WERI-Rb-1 (cell line): ENCODE results near the gene IDH3G.

ENCODE experiments used
- DNase-seq: peaks from one replicate; pipeline ENCODE4 v3.0.0-alpha.2; 2020
- H3K27ac ChIP-seq: fragments of 250-450 bp; sonication (Bioruptor Pico); 2 replicates; pipeline ENCODE4 v1.5.1; 2020; ENCODE audit warnings: mild to moderate bottlenecking, moderate library complexity
- H3K27me3 ChIP-seq: fragments of 250-450 bp; sonication (Bioruptor Pico); 2 replicates; pipeline ENCODE4 v1.5.1; 2021; ENCODE audit warnings: mild to moderate bottlenecking, low read depth, moderate library complexity; ENCODE audit not compliant: insufficient read depth, severe bottlenecking
- H3K36me3 ChIP-seq: fragments of 250-450 bp; sonication (Bioruptor Pico); 2 replicates; pipeline ENCODE4 v1.5.1; 2020; ENCODE audit warnings: mild to moderate bottlenecking, moderate library complexity
- H3K4me3 ChIP-seq: 2 replicates; pipeline ENCODE4 v1.5.1; 2011; ENCODE audit warnings: low read depth, mild to moderate bottlenecking, control low read depth, low read length
- H3K9me3 ChIP-seq: fragments of 250-450 bp; sonication (Bioruptor Pico); 2 replicates; pipeline ENCODE4 v1.5.1; 2021; ENCODE audit warnings: mild to moderate bottlenecking, moderate library complexity; ENCODE audit not compliant: severe bottlenecking
- TF ChIP-seq, protein P1 (sequence below): IDR thresholded peaks from 2 replicates; pipeline ENCODE4 v1.5.1; 2011; ENCODE audit warnings: low read depth, mild to moderate bottlenecking, control low read depth, inconsistent platforms, low read length

IDH3G gene

DNA sequence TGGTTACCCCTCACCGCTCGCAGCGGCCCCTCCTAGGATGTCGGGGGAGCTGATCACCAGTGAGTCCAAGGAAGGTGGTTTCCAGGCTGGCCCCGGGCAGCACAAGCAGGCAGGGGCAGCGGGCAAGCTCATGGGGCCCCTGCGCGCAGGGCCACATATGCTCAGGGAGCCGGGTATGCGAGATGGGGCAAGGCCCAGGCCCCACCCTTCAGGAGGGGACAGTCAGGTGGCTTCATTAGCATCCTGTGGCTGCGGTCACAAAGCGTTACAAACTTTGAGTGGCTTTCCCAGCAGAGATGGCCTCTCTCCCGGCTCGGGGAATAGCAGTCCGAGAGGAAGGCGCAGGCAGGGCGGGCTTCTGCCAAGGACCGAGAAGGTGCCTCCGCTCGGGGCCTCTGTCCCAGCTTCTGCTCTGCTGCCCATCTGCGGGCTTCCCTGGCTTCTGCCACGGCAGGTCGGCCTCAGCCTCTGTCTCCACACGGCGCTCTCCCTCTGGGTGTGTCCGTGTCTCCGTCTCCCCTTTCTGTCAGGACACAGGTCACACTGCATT lies 56.0 kb downstream of the IDH3G start:
- Histone ChIP-seq H3K27me3 (peaks cover 7% of the 10 kb centered on the region), H3K9me3 (no peaks in the 10 kb centered on the region)
- TF ChIP-seq, protein P1, sequence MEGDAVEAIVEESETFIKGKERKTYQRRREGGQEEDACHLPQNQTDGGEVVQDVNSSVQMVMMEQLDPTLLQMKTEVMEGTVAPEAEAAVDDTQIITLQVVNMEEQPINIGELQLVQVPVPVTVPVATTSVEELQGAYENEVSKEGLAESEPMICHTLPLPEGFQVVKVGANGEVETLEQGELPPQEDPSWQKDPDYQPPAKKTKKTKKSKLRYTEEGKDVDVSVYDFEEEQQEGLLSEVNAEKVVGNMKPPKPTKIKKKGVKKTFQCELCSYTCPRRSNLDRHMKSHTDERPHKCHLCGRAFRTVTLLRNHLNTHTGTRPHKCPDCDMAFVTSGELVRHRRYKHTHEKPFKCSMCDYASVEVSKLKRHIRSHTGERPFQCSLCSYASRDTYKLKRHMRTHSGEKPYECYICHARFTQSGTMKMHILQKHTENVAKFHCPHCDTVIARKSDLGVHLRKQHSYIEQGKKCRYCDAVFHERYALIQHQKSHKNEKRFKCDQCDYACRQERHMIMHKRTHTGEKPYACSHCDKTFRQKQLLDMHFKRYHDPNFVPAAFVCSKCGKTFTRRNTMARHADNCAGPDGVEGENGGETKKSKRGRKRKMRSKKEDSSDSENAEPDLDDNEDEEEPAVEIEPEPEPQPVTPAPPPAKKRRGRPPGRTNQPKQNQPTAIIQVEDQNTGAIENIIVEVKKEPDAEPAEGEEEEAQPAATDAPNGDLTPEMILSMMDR = no peak

DNA sequence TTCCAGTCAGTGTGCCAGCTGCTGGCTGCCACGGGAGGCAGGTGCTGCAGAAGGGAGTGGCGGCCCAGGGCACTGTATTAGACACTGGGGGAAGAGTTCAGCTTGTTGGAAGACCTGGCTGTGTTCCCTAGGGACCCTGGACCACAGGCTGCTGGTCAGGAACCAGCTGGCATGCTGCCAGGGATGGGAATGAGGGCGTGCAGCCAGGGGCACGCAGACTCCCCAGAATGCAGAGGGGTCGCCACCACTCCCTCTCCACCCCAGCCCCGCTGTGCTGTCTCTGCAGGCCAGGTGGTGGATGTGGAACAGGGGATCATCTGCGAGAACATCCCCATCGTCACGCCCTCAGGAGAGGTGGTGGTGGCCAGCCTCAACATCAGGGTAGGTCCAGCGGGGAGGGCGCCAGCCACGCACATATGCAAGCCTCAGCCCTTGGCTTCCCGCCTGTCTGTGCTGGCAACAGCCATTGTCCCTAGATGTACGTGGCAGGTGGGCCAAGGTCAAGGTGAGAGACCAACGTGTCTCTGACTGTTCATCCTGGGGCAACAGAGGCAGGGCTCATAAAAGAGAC lies 57.2 kb downstream of the IDH3G start:
- Histone ChIP-seq H3K27me3 (peaks cover 7% of the 10 kb centered on the region), H3K4me3 (no peak overlapping the region), H3K27ac (no peak overlapping the region), H3K9me3 (no peaks in the 10 kb centered on the region), H3K36me3 (peaks cover 11% of the 10 kb centered on the region)
- DNase-seq = no peak
- TF ChIP-seq, protein P1 = no peak

More for the DNA sequence above, 56.0 kb downstream of the IDH3G start:
- Histone ChIP-seq H3K27ac (no peak overlapping the region), H3K4me3 (no peak overlapping the region), H3K36me3 (peaks cover 10% of the 10 kb centered on the region)
- DNase-seq = no peak

- H3K27ac ChIP-seq = no peak overlapping the region
- H3K27me3 ChIP-seq = peaks cover 7% of the 10 kb centered on the region
- no peak overlapping the region for H3K4me3 ChIP-seq
- no peak for DNase-seq
- peaks cover 17% of the 10 kb centered on the region for H3K36me3 ChIP-seq
- TF ChIP-seq, protein P1 = no peak
- no peaks in the 10 kb centered on the region for H3K9me3 ChIP-seq
Measured at GRCh38 chrX:153736071-153736820, 57.9 kb downstream of the IDH3G start.
